ENCODE data around the gene ACTR1A. TPM values are rescaled to one million over a fixed set of nuclear protein-coding genes. Genes with fewer than 3 reads are reported as not detected.

Gene ACTR1A
- total and polyA plus RNA-seq, 9 of the 15 experiments (the other 6 are each of a cell fraction or from before 2014, with no cell fraction given) = 36.3 to 77.2 (median 49.6) TPM

DNA sequence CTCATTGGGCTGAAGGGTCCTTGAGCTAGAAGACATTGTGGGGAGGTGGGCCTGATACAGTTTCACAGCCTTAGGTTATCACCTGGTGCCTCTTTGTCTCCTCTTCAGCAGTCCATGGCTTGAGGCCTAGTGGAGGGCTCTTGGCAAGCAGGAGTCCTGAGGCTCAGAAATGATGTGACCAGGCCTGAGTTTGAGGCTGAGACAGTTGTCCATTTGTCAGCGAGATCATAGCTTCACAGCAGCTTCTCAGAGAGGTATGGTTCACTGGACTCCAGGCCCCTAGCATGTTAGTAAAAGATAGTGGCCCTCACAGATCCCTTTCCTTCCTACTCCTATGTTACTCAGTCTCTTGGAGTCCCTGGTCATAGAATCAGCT, 20.4 kb upstream of the ACTR1A start:
- TF ChIP-seq ZC3H8 (IDR thresholded peaks at IDR 0.05) (no peak), SP1 (CRISPR knock-in tag; IDR thresholded peaks at IDR 0.05) (no peak)
- no CpG with 5 or more reads among the region's 1 CpG for WGBS (ENCODE audit: insufficient coverage, low coverage, missing lambda C conversion rate)
- Histone ChIP-seq H3K27me3 (ENCODE audit: control insufficient read depth in 2 of 2, insufficient read depth in 2 of 2, low read length in 2 of 2) (no peaks in the 10 kb centered on the region), H3K9me3 (replicated peaks; ENCODE audit: control insufficient read depth, insufficient read depth, low read depth, low read length) (no peaks in the 10 kb centered on the region), H4K20me1 (replicated peaks; ENCODE audit: control insufficient read depth, insufficient read depth, low read length) (no peaks in the 10 kb centered on the region), H3K9ac (ENCODE audit: insufficient read depth in 1 of 2, low read depth in 2 of 2, low read length in 2 of 2) (no peak overlapping the region; a peak in 1 of 4 replicates), H3K4me2 (ENCODE audit: insufficient read depth, low read length) (0 out of 2 replicates have a peak overlapping the region, but pooled peaks have one; percentile 12), H3K4me1 (replicated peaks in 1 of 2; ENCODE audit: control insufficient read depth in 2 of 2, insufficient read depth in 2 of 2, low read length in 2 of 2) (peaks cover 0 to 10% of the 10 kb centered on the region in 2 experiments; a peak in 4 of 5 replicates), H3K4me3 (no peak overlapping the region), H3K27ac (ENCODE audit: extremely low read depth, low read depth, low read length) (no peak overlapping the region; the same call in 2 of the 3 replicates), H3K36me3 (ENCODE audit: control insufficient read depth, insufficient read depth, low read length) (no peaks in the 10 kb centered on the region; the same call in 2 of the 3 replicates), H2AFZ (ENCODE audit: low read depth, low read length) (no peak overlapping the region), H3K79me2 (ENCODE audit: control insufficient read depth, insufficient read depth, low read length) (no peaks in the 10 kb centered on the region), H3K9me1 (ENCODE audit: control insufficient read depth, insufficient read depth, low read length) (peaks cover 2% of the 10 kb centered on the region)
- POLR2A ChIA-PET = interaction anchor here (0.7 to 1.3 kb wide), 4 partner anchors 11 to 264 kb away, joined by 3 read pairs; no protein-coding TSS in a partner anchor
- CTCF ChIA-PET (ENCODE audit: low intra/inter-chr PET ratio) = no interaction called here
- ATAC-seq = no peak; the same call in 1 of the 3 replicates
- no peak for DNase-seq (ENCODE audit: extremely low read depth in 1 of 4, low spot score in 3 of 4)
- BruUV-seq (replicated peaks) = no TSS peak
- intact Hi-C loops (cut with micrococcal nuclease) (no loop called here), in situ Hi-C loops (cut with MboI) (loop anchor here (25.0 kb wide), 1 partner anchor 686 kb away; the partner anchor contains the start of gene KCNIP2)
- no peak for FAIRE-seq

DNA sequence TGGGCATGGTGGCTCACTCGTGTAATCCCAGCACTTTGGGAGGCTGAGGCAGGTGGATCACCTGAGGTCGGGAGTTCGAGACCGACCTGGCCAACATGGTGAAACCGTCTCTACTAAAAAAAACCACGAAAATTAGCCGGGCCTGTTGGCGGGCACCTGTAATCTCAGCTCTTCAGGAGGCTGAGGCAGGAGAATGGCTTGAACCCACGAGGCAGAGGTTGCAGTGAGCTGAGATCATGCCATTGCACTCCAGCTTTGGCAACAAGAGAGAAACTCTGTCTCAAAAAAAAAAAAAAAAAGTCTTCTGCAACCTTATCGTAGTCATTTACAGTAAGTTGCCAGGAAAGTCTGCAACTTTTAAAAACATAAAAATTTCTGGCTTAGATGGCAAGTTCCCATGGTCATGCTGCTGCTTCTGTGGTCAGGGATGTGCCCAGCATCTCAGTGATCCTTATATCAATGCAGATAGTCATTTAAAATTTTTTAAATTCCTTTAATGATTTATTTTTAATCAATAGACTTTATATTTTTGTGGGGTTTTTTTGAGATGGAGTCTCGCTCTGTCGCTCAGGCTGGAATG, 16.8 kb upstream of the ACTR1A start:
- Histone ChIP-seq H2AFZ (ENCODE audit: low read depth, low read length) (no peak overlapping the region), H3K79me2 (ENCODE audit: control insufficient read depth, insufficient read depth, low read length) (no peaks in the 10 kb centered on the region), H3K4me2 (ENCODE audit: insufficient read depth, low read length) (no peak overlapping the region), H3K9me1 (ENCODE audit: control insufficient read depth, insufficient read depth, low read length) (no peaks in the 10 kb centered on the region), H3K36me3 (ENCODE audit: control insufficient read depth, insufficient read depth, low read length) (peaks cover 6% of the 10 kb centered on the region; the same call in 1 of the 3 replicates), H4K20me1 (replicated peaks; ENCODE audit: control insufficient read depth, insufficient read depth, low read length) (no peaks in the 10 kb centered on the region), H3K4me1 (replicated peaks in 1 of 2; ENCODE audit: control insufficient read depth in 2 of 2, insufficient read depth in 2 of 2, low read length in 2 of 2) (peaks cover 0 to 10% of the 10 kb centered on the region in 2 experiments; a peak in 4 of 5 replicates), H3K9ac (ENCODE audit: insufficient read depth in 1 of 2, low read depth in 2 of 2, low read length in 2 of 2) (no peak overlapping the region), H3K9me3 (replicated peaks; ENCODE audit: control insufficient read depth, insufficient read depth, low read depth, low read length) (no peaks in the 10 kb centered on the region), H3K27me3 (ENCODE audit: control insufficient read depth in 2 of 2, insufficient read depth in 2 of 2, low read length in 2 of 2) (no peaks in the 10 kb centered on the region), H3K4me3 (no peak overlapping the region), H3K27ac (ENCODE audit: extremely low read depth, low read depth, low read length) (no peak overlapping the region)
- CTCF ChIA-PET (ENCODE audit: low intra/inter-chr PET ratio) = no interaction called here
- in situ Hi-C loops (cut with MboI) (loop anchor here (25.0 kb wide), 1 partner anchor 682 kb away; the partner anchor contains the start of gene KCNIP2), intact Hi-C loops (cut with micrococcal nuclease) (no loop called here)
- BruUV-seq (replicated peaks) = no TSS peak
- no peak for TF ChIP-seq STAT5B (CRISPR knock-in tag; IDR thresholded peaks at IDR 0.05)
- no peak for TF ChIP-seq IFI16 (CRISPR knock-in tag; IDR thresholded peaks at IDR 0.05)
- no peak for TF ChIP-seq ZNF408 (CRISPR knock-in tag; IDR thresholded peaks at IDR 0.05; ENCODE audit: low read depth)
- TF ChIP-seq, protein P1, sequence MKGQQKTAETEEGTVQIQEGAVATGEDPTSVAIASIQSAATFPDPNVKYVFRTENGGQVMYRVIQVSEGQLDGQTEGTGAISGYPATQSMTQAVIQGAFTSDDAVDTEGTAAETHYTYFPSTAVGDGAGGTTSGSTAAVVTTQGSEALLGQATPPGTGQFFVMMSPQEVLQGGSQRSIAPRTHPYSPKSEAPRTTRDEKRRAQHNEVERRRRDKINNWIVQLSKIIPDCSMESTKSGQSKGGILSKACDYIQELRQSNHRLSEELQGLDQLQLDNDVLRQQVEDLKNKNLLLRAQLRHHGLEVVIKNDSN (CRISPR knock-in tag; IDR thresholded peaks at IDR 0.05) = no peak
- TF ChIP-seq, protein P2, sequence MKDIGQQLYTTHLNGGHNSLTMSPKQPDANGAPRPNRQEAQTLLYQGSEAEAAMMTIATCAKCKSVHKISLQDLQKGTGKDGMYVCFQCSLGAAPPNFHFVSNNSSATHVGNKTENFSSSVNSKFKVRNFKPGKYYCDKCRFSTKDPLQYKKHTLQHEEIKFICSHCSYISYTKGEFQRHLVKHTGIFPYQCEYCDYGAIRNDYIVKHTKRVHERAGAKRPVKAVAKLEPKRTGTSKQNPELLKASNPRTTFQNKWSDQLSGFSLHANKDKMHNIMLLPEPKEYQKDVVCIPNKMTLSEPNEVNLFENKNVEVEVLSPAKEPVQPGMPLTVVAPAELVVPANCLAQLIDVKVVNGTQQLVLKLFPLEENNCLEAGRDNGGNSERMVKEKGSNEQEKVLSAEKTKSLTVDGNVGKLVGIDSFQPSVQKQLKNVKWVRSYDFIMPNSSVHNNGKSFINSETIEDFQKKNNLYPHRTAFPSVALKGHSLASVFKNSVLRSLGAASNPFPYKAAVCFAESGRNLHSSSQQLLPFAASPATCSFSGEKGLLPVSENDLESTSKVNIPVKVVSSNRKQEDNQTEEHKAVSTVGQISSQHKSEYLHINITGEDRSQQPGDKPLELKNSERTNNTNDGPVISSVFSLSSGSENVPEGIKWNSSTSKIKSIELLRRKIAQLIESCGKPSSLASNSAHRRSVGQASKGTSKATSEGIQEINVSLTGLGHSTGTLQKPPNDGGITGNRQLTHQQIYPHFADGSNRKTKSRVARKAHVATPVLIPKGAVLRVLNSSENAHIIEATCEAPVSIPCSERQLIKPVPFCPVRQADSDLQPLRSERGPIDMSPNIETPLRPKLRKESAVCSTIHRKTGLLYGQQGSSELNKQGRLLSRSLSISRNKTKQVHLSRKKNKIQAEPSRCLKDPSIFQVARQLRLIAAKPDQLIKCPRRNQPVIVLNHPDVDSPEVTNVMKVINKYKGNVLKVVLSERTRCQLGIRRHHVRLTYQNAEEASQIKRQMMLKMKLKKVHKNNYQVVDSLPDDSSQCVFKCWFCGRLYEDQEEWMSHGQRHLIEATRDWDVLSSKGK (CRISPR knock-in tag; IDR thresholded peaks at IDR 0.05) = no peak
- POLR2A ChIA-PET = interaction anchor here (0.7 kb wide), 2 partner anchors 44 to 1418 kb away, joined by 3 read pairs; no protein-coding TSS in a partner anchor
- ATAC-seq = no peak
- FAIRE-seq = no peak
- DNase-seq (ENCODE audit: extremely low read depth in 1 of 4, low spot score in 3 of 4) = no peak
- WGBS (ENCODE audit: insufficient coverage, low coverage, missing lambda C conversion rate) = 84% methylated on average over 10 of the region's 12 CpGs
